ENCODE results near the gene ASB12.

DNA sequence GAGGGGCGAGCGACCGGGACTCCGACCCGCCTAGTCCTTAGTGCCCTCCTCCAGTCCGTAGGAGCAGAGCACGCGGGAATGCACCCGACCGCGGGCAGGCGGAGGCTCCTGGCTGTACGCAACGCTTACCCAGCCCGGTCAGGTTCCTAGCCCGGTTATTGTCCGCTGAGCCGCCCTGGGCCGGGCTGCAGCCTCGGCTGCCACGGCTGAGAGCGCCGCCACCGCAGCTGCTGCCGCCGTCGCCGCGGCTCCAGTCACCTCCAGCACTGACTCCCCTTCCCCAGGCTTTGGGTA is 25.0 kb downstream of the ASB12 start, which contains the start of gene AMER1:
- TF ChIP-seq, protein P1, sequence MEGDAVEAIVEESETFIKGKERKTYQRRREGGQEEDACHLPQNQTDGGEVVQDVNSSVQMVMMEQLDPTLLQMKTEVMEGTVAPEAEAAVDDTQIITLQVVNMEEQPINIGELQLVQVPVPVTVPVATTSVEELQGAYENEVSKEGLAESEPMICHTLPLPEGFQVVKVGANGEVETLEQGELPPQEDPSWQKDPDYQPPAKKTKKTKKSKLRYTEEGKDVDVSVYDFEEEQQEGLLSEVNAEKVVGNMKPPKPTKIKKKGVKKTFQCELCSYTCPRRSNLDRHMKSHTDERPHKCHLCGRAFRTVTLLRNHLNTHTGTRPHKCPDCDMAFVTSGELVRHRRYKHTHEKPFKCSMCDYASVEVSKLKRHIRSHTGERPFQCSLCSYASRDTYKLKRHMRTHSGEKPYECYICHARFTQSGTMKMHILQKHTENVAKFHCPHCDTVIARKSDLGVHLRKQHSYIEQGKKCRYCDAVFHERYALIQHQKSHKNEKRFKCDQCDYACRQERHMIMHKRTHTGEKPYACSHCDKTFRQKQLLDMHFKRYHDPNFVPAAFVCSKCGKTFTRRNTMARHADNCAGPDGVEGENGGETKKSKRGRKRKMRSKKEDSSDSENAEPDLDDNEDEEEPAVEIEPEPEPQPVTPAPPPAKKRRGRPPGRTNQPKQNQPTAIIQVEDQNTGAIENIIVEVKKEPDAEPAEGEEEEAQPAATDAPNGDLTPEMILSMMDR (IDR thresholded peaks at IDR 0.05), result no peak
- TF ChIP-seq POLR2A (IDR thresholded peaks at IDR 0.05), result no peak

Measured in thyroid gland (tissue), 4 donors.